T1000 (cell line): Measurements from ENCODE around the gene DIPK2B.

Source experiments
- DNase-seq: peaks from one replicate; lab custom pipeline; 2025; ENCODE audit warnings: mixed read lengths; lab: John Stamatoyannopoulos, UW

The DIPK2B gene, protein sequence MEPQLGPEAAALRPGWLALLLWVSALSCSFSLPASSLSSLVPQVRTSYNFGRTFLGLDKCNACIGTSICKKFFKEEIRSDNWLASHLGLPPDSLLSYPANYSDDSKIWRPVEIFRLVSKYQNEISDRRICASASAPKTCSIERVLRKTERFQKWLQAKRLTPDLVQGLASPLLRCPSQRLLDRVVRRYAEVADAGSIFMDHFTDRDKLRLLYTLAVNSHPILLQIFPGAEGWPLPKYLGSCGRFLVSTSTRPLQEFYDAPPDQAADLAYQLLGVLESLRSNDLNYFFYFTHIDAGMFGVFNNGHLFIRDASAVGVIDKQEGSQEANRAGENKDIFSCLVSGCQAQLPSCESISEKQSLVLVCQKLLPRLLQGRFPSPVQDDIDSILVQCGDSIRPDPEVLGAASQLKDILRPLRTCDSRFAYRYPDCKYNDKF

DNA sequence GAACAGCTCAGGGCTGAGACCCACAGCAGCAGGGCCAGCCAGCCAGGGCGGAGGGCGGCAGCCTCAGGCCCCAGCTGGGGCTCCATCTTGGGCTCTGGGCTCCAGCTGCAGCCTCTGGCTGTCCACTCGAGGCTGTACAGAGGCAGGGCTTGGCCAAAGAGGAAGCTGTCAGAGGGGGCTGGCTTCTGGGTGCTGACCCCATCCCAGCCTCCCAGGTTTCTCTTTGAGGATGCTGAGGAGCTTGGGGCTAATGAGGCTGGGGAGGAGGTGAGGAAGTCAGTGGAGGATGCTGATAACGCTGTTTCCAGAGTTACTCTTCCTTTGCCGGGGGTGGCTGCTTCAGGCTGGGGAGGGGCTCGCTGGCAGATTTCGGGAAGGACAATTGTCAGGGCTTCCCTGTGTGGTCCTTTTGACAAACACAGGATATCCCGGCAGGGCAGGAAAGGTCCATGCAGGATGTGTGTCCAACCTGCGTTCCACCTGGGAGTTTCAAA, at the start of gene DIPK2B:
Gene DIPK2B (minus strand): TSS at position 136 of the 494 bp plus-strand sequence. CDS start 50 bp downstream, at position 86.
- DNase-seq, result no peak

DNA sequence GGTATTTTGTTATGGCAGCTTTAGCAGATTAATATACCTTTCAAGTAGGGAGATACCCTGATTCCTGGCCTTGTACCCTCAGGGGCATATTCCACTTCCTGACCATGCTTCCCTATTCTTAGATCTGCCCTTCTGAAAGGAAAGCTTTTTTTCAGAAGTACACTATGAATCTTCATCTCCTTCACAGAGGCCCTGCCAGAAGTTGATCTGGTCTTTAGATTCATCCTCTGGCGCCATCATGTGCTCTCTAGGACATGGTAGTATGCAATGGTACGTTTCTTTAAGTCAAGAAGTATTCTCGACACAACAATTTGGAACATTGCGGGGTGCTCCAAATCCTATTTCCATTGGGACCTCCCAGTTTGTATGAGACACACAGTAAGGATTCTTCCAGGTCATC, 39.6 kb upstream of the DIPK2B start:
- DNase-seq, result no peak

DNA sequence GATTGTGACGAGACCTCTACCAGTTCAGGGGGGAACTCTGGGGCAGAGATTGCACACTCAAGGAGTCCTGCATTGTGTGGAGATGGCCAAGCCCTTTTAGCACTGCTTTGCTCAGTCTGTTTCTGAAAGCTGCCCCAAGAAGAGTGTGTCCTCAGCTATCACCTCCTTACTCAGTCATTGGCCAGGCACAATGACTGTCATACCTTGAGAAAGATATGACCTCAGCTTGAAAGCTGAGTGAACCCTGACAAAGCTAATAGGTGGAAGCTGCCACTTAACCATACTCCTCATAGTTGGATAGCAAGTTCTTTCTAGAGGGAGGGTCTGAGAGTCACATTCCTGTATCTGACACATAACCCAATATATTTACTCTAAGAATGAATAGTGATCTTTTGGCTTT, 37.8 kb upstream of the DIPK2B start:
- no peak for DNase-seq

DNA sequence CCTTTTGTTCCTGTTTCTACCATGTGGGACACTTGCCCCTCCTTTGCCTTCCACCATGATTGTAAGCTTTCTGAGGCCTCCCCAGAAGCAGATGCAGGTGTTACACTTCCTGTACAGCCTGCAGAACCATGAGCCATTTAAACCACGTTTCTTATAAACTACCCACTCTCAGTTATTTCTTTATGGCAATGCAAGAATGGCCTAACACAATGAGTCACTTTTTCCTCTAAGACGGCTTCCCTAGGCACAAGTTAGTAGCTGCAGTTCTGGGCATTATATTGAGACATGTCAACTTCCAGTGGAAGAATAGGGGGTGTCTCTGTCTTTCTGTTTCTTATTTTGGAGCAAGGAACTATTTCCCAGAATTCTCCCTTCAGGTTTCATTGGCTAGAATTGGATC, 32.9 kb upstream of the DIPK2B start:
- no peak for DNase-seq

DNA sequence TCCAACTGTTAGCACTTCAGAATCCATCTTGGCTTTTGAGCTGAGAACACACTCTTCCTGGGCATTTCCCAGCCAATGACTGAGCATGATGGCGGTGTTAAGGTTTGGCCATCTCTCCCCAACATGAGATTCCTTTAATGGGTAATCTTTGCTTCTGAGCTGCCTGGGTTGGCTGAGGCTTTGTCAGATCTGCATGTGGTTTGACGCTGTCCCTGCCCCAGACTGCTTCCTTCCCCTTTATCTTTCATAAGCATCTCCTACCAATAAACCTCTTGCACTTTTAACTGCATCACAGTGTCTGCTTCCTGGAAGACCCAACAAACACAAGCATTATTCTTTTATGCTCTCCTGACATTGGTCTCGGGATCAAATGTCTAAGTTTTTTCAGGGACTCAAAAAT, 31.5 kb upstream of the DIPK2B start:
- no peak for DNase-seq

DNA sequence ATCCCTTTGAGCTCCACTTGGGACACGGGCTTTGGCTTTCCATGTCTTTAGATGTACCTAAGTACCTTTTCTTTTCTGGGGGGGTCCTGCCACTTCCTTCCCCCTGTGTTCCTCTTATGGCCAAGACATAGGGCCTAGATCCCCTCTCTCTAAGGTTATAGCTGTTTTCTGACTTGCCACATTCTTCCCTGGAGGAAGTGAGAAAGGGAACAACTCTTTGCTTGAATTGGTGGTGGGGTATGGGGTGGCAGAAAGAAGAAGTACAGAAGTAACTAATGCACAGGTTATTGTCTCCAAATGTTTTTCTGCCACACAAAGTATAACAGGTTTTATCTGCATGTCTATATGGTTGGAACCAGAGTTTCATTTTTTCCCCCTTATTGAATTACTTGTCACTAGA, 29.7 kb upstream of the DIPK2B start:
- DNase-seq, result no peak

DNA sequence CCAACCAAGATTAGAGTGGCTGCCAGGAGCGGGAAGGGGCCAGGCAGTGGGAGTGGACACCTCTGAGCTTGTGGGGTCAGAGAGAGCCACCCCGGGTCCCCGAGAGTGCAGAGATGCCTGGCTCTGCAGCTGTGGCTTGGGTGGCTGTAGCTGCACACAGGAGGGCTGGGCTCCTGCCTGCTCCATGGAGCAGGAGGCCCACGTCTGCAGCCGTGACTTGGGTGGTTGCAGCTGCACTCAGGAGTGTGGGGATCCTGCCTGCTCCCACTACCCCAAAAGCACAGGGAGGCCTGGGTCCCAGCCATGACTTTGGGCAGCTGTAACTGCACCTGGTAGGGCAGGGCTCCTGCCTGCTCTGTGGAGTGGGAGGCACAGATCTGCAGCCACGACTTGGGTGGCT, 28.7 kb upstream of the DIPK2B start:
- DNase-seq, result no peak

DNA sequence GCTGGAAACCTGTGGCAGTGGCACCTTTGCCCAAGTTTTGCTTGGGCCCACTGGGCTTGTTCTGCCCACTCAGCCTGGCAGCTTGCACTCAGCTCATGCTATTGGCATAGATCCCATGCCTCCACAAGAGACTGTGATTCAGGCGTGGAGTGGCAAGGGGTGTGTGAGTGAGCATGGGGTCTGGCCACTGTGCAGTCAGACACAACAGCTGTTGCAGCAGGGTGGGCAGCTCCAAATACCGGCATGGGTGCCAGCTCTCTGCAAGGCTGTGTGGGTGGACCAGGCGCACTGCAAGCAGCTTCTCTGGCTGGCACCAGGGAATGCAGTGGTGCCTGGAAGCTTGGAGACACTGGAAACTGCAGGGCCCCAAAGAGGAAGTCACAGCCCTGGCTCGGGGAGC, 27.4 kb upstream of the DIPK2B start:
- no peak for DNase-seq

DNA sequence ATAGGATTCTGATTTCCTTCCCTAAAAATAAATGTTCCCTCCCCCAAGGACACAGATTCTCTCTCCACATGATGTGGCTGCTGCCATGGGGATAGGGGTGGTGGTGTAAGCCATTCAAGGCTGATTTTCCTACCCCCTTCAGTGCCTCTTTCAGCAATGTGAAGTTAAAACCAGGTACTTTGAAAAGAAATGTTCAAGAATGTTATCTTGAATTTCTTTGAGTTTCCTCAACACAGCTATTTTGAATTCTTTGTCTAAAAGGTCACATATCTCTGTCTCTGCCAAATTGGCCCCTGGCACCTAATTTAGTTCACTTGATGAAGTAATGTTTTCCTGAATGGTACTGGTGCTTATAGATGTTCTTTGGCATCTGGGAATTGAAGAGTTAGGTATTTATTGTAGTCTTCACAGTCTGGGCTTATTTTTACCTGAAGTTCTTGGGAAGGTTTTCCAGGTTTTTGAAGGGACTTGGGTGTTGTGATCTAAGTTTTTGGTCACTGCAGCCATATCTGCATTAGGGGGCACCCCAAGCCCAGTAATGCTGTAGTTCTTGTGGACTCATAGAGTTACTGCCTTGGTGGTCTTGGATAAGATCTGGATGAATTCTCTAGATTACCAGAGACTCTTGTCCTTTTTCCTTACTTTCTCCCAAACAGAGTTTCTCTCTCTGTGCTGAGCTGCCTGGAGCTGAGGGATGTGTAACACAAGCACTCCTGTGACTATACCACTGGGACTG, 7.6 kb upstream of the DIPK2B start:
- no peak for DNase-seq

DNA sequence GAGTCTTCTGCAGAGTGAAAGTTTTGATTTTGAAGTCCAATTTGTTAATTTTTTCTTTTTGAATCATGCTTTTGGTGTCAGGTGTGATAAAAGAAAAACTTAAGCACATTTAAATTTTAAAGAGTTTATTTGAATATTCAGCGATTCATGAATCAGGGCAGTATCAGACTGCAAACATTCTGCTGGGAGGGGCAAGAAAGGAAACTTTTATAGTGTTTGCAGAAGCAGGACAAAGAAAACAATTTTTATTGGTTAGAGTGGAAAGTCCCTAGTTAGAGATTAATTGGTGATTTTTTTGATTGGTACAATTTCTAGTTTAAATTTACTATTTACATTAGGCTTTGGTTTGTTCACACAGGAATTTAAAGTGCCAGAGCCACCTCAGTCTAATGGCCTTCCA, 1.5 kb upstream of the DIPK2B start:
- DNase-seq, result no peak

DNA sequence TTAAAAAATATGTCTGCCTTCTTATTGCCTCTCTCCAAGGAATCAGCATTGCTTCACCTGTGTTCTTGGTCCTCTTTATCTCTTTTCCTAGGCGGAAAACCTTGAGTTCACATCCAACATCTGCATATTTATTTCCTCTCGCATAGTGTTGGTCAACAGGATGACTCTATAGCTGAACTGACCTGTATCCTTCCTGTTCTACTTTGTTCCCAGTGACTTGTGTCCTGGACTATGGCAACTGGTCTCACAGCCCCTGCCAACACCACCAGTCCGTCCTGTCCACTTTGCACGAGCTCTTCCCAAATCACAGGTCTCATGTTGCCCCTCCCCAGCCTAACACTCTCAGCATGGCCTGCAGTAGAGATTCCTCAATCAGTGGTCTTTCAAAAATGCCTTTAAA, 2.0 kb downstream of the DIPK2B start:
- no peak for DNase-seq

DNA sequence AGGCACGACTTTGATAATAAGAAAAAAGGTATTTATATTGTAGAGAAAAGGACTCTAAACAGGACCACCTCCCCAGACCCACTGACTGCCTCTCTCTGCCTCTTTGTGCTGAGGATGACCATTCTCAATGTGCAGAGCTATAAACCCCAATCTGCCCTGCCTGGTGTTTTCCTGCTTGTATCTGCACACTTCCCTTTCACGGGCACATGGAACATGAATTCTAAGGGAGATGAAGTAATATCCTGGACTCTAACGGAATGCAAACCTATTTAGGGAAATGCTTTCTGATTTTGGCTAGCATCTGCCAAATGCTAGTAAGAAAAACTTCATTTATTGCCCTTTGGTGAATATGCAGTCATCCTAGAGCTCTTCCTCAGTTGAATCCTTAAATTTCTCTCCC, 2.4 kb downstream of the DIPK2B start:
- no peak for DNase-seq

DNA sequence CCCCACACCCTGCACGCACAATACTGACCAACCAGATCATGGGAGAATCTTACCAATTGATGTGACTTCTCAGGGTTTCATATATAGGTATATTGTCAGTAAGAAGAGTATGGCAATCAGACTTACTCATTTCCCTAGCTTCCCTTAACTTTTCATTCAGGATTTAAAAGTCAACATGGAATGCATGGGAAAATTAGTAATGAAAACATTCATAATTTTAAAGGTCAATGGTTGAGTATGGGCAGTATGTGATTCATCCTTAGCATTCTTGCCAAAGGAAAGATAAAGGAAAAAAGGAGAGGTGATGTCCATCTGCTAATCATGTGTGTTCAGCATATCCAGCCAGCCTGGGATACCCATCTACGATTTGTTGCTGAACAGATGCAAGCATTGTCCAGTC, 4.0 kb downstream of the DIPK2B start:
- no peak for DNase-seq

DNA sequence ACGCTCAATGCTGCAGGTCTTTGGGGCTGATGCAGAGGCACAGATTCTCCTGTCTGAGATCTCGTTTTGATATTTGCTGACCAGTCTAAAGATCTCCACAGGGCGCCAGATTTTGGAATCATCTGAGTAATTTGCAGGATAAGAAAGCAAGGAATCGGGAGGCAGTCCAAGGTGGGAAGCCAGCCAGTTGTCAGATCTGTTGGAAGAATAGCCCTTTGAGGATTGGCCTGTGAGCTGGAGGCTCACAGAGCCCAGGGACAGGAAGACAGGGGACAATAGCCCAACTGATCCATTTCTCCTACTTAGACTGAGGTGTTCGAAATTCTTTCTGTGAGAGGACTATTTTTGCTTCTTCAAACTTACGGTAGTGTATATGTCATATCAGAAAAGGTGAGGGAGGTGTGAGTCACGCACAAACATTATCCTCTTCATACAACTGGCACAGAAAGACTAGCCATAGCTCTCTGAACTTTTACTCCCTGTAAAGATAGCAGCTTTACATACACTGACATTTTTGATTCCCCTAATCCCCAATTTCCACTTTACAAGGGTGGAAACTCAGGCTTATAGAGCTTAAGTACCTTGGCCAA, 8.8 kb downstream of the DIPK2B start:
- no peak for DNase-seq

DNA sequence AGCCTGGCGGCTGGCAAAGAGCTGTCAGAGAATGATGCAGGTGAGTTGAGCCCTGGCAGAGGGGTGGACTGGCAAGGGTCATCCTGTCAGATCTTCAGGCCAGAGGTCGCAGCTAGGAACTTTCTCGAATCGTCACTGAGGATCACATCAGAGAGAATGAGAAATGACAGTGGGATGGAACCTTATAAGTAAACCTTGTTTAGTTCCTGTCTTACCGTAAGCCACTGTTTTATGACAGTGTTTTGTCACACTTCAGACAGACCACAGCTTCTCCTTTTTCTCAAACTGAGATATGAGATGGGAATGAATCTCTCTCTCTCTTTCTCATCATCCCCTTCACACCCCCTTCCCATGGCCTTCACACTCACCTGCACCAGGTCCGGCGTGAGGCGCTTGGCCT, 9.3 kb downstream of the DIPK2B start:
- no peak for DNase-seq

DNA sequence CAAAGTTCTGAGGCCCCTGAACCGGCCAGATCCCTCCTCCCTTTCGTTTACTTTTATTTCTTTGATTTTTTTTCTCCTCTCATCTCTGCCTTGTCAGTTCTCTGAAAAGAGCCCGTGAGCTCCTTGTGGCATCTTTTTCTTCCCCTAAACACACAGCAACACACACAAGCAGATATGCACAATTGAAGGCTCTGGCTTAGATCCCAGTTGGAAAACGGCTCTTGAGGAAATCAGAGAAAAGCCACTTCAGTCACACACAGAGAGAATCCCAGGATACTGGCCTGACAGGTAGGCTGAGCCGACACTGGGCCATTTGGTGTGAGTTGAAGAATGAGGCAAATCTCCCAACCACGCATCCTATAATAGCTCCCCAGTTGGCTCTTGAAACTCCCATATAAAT, 12.9 kb downstream of the DIPK2B start:
- DNase-seq, result no peak

DNA sequence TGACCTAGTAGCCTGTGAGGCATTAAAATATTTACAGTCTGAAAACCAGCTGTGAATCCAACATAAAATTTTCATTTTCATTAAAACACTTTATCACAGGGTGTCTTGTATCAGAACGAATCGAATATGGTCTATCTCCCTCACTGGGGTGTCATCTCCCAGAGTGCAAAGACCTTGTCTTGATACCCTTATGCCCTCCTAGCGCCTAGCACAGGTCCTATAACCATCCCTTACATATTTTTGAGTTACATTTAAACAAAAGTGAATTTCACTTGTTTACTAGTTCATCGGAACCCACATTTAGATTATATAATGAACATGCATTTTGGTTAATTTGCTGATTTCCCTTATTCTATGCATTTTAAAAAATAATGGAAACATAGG, 14.0 kb downstream of the DIPK2B start:
- DNase-seq, result no peak

DNA sequence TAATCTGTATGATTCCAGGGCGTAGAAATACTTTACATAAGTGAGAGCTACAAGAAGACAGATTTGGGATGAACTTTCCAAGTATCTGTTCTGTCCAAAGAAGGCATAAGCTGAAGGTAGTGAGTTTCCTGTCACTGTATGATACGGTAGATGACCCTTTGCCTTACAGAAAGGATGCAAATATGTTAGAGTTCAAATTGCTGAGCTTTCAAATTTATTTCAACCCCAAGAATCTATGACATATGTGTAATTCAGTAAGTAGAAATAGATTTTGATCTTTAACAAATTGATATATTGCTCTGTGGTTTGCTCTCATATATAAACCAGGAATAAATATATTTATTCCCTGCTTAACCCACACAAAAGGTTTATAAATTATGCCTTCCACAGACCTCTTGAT, 16.5 kb downstream of the DIPK2B start:
- DNase-seq, result no peak

DNA sequence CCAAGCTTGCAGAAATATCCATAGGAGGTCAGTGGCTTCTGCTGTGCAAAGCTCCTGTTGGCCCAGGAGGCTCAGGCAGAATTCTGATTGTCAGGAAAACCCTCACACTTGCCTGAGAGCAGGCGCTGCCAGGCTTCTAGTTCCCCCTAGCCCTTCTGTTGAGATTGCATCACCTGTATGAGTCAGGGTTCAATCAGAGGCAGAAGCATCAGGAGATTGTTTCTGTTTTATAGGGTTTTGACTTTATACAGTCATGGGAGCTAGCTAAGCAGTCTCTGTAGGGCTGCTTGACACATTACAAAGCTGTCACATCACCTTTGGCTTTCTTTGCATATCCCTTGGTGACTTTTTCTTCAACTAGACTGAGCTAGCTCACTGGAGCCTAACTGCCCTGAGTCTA, 27.8 kb downstream of the DIPK2B start:
- DNase-seq, result peak; percentile 0

DNA sequence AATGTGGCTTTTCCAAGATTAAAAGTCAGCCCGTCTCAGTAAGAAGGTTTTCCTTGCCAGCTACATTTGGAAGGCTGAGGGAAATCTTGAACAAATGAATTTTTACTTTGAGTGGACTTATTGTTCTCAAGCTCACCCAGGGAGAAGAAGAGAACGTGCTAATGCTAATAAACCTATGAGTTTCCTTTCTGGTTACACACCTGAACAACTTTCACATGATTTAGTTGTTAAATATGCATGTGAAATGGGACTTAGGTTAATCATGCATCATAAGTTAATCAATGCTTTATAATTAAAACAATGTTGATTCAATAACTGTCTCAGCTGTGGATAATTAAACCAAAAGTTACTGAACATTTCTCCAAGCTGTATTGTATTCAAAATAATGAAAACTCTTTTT, 33.9 kb downstream of the DIPK2B start:
- DNase-seq, result no peak

DNA sequence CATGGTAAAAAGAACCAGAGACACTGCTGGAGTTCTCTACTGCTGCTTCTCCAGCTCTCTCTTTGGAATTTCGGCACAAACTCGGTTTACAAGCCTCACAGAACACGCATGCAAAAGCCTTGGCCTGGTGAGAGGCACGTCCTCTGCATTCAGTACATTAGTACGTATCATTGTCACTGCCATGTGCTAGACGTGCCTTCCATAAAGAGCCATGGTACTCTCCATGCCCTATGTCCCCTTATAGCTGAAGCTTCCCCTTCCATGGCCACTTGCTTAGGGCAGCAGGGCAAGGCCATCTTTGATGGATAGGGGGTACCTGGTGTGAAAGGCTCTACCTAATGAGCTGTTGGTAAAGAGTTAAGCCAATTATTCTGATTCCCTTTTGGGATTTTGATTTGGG, 35.0 kb downstream of the DIPK2B start:
- DNase-seq, result no peak

DNA sequence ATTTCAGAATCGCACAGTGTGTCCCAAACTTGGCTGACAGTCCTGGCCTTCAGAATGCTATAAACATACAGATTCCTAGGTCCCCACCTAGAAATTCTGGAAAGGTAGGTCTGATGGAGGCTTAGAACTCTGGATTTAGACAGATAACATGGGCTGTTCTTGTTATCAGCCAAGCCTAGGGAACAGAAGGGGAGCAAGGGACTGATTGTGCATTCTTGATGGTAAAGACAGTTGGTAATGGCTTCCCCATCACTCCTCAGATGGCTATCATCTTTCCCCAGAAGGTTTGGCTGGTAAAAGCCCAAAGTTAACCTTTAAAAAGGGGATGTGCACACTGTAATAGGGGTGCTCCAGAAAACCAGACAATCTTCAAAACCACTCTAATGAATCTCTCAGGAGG, 35.7 kb downstream of the DIPK2B start:
- no peak for DNase-seq

DNA sequence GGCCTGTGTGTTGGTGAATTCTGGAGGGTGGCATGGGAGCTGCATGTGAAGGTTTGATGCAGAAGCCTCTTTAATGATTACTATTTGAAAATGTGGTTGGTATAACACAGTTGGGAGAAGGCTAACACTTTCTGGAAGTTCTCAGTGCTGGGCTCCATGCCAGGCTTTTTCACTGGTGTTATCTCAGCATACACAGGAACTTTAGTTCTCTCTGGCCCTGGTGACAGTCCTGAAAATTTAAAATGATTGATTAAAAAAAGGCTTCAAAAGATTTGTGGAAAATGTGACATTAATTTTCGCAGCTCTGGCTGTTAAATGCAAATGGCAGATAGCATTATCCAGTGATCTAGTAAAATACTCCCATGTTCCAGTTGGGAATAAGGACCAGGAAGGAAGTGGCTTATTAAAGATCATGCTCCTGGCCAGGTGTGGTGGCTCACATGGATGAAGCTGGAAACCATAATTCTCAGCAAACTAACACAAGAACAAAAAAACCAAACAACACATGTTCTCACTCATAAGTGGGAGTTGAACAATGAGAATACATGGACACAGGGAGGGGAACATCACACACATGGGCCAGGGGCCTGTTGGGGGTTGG, 36.6 kb downstream of the DIPK2B start:
- no peak for DNase-seq
